Natural killer cell (primary cell): ENCODE measurements around the gene PRODH. TPM values are rescaled to one million over a fixed set of nuclear protein-coding genes. Genes with fewer than 3 reads are reported as not detected.
"Not testable (repeated sequence)": the region's sequence is repeated elsewhere in the genome, so short reads cannot be mapped to it uniquely, and the experiment has no call there.

Experiments used
- ATAC-seq, 3 donors: fragments of 150-1000 bp in 2 of 3; fragments of 200-7000 bp in 1 of 3; cut with Tn5 transposase; 1 replicate in 1 of 3; 2 replicates in 2 of 3; pipeline ENCODE4 v1.10.0; 2021; ENCODE audit warnings: mild to moderate bottlenecking in 2 of 3, moderate library complexity in 2 of 3
- DNase-seq, 2 donors: peaks; one replicate each; pipeline versions ENCODE4 v3.0.0 to v3.0.0-alpha.2; 2013 to 2021; ENCODE audit warnings: mixed read lengths in 1 of 2
- H3K27ac ChIP-seq: one replicate; pipeline ENCODE4 v1.5.1; 2013; ENCODE audit warnings: mild to moderate bottlenecking, low read length
- H3K27me3 ChIP-seq: one replicate; pipeline ENCODE4 v1.6.1; 2013; ENCODE audit warnings: low read length; ENCODE audit not compliant: control insufficient read depth, insufficient read depth
- H3K36me3 ChIP-seq: one replicate; pipeline ENCODE4 v1.6.1; 2013; ENCODE audit warnings: low read length; ENCODE audit not compliant: control insufficient read depth, insufficient read depth
- H3K4me1 ChIP-seq: one replicate; pipeline ENCODE4 v1.6.1; 2013; ENCODE audit warnings: low read length; ENCODE audit not compliant: control insufficient read depth, insufficient read depth
- H3K4me3 ChIP-seq: one replicate; pipeline ENCODE4 v1.5.1; 2013; ENCODE audit warnings: low read length
- H3K9me3 ChIP-seq: one replicate; pipeline ENCODE4 v1.6.1; 2013; ENCODE audit warnings: low read length; ENCODE audit not compliant: control insufficient read depth, insufficient read depth
- H3K27ac Mint-ChIP-seq, 2 donors: one replicate each; pipeline ENCODE4 v1.8.0; 2022; ENCODE audit warnings: mild to moderate bottlenecking in 2 of 2, mixed read lengths in 2 of 2, moderate library complexity in 1 of 2
- H3K27me3 Mint-ChIP-seq, 2 donors: one replicate each; pipeline ENCODE4 v1.8.0; 2022; ENCODE audit warnings: low read depth in 2 of 2, mixed read lengths in 2 of 2
- H3K36me3 Mint-ChIP-seq: one replicate; pipeline ENCODE4 v1.8.0; 2022; ENCODE audit warnings: mixed read lengths
- H3K4me1 Mint-ChIP-seq, 2 donors: one replicate each; pipeline ENCODE4 v1.8.0; 2022; ENCODE audit warnings: mixed read lengths in 2 of 2
- H3K4me3 Mint-ChIP-seq: one replicate; pipeline ENCODE4 v1.8.0; 2022; ENCODE audit warnings: mild to moderate bottlenecking, moderate library complexity, mixed read lengths
- H3K9me3 Mint-ChIP-seq, 2 donors: one replicate each; pipeline ENCODE4 v1.8.0; 2022; ENCODE audit warnings: mixed read lengths in 2 of 2
- WGBS: methylation state at CpG from one replicate; pipeline ENCODE4 v1.1.7; 2013; ENCODE audit warnings: missing lambda C conversion rate; ENCODE audit not compliant: insufficient coverage; 5-methylcytosine and 5-hydroxymethylcytosine counted together
- intact Hi-C: fragments of 100-400 bp; cut with micrococcal nuclease; formaldehyde crosslinking; loops from one replicate; pipeline ENCODE4 v1.14.2; 2022
- total RNA-seq, 4 donors: library from RNA; stranded (reverse); fragments of 120-200 nt in 1 of 4; gene quantifications; one replicate each; pipeline versions ENCODE4 v1.2.3 to v1.2.4, GENCODE V29; 2013 to 2022

Gene PRODH
- total RNA-seq, 3 donors from 2014 or later (not counting 1 experiment from before 2014, with no cell fraction given) = not detected

DNA sequence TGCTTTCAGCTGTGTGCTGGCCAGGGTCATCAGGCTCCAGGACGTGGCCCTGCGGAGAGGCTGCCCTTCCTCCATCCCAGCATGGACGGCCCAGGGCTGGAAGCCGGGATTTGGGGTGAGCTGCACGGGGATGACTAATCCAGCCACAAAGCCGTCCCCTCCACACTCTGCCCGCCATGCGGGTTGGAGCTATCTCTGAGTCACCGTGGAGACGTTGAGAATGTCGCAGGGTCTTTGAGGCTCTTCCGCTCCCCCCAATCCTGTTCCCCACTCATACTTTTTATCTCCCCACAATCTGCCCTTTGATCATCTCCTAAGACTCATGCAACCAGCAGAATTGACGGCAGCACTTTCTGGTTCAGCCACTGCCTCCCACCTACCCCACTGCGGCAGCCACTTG, 22.6 kb upstream of the PRODH start:
- DNase-seq, ATAC-seq, H3K9me3 Mint-ChIP-seq, H3K27ac ChIP-seq, H3K27me3 ChIP-seq, H3K36me3 ChIP-seq, H3K4me1 ChIP-seq, H3K27ac Mint-ChIP-seq, H3K27me3 Mint-ChIP-seq, H3K4me3 Mint-ChIP-seq, H3K9me3 ChIP-seq, H3K36me3 Mint-ChIP-seq, intact Hi-C loops, H3K4me3 ChIP-seq: not testable (repeated sequence)
- 62% methylated on average over 14 of the region's 14 CpGs for WGBS
- peaks cover 0 to 10% of the 10 kb centered on the region in 2 donors for H3K4me1 Mint-ChIP-seq

GRCh38 chr22:18958321-18958705, 22.2 kb upstream of the PRODH start:
- H3K9me3 ChIP-seq, H3K36me3 ChIP-seq, intact Hi-C loops, H3K27me3 ChIP-seq, H3K27me3 Mint-ChIP-seq, H3K4me3 Mint-ChIP-seq, H3K4me3 ChIP-seq, H3K36me3 Mint-ChIP-seq, H3K27ac ChIP-seq, ATAC-seq, H3K9me3 Mint-ChIP-seq, H3K4me1 ChIP-seq, DNase-seq, H3K27ac Mint-ChIP-seq: not testable (repeated sequence)
- WGBS = 86% methylated on average over 18 of the region's 18 CpGs
- H3K4me1 Mint-ChIP-seq = peaks cover 0 to 10% of the 10 kb centered on the region in 2 donors

GRCh38 chr22:18957621-18958320, 21.7 kb upstream of the PRODH start:
- not testable (repeated sequence) for H3K27me3 ChIP-seq
- 89% methylated on average over 14 of the region's 18 CpGs for WGBS

GRCh38 chr22:18956956-18957355, 20.9 kb upstream of the PRODH start:
- intact Hi-C loops, H3K27me3 ChIP-seq, H3K4me3 Mint-ChIP-seq, H3K27ac Mint-ChIP-seq, H3K9me3 ChIP-seq, ATAC-seq, H3K27me3 Mint-ChIP-seq, H3K4me3 ChIP-seq, H3K4me1 Mint-ChIP-seq, H3K36me3 Mint-ChIP-seq, H3K27ac ChIP-seq, H3K36me3 ChIP-seq, H3K9me3 Mint-ChIP-seq, H3K4me1 ChIP-seq, DNase-seq: not testable (repeated sequence)
- 81% methylated on average over 14 of the region's 15 CpGs for WGBS

More at GRCh38 chr22:18957621-18958320, 21.7 kb upstream of the PRODH start:
- H3K36me3 Mint-ChIP-seq, H3K27ac Mint-ChIP-seq, H3K9me3 Mint-ChIP-seq, H3K4me3 ChIP-seq, H3K4me1 ChIP-seq, H3K4me3 Mint-ChIP-seq, intact Hi-C loops, H3K9me3 ChIP-seq, H3K27me3 Mint-ChIP-seq, DNase-seq, H3K36me3 ChIP-seq, ATAC-seq, H3K27ac ChIP-seq: not testable (repeated sequence)
- peaks cover 0 to 10% of the 10 kb centered on the region in 2 donors for H3K4me1 Mint-ChIP-seq

DNA sequence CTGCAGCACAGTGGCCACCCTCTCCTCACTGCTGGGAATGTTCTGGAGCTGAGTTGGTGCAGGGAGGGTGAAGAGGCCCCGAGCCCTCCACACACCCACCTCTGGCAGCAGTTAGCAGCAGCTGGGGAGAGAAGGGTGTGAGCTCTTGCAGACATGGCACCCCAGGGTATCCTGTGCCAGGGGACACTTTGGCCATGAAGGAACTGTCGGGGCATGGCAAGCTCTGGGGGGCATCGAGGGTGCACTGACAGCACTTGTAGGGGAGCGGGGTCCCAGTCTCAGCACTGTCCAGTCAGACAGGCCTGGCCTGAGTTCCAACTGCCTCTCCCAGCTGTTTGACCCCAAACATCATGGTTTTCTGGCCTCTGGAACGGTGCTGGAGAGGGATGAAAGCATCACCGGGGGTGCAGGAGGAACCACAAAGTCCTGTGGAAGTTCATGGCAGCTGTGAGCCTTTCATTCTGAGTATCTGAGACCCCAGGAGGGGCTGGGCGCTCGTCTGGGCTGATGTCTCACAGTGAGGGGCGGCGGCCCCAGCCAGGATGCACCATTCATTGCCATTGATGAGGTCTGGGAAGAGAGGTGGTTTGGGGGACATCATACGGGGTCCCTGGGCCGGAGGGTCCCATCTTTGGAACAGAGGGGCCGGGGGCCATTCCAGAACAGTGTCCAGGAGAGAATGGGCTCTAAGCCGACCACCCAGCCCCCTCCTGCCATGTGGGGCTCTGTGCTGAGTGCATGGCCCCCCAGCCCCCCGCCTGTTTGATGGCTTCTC, 20.2 kb upstream of the PRODH start:
- H3K27me3 ChIP-seq, H3K4me3 ChIP-seq, H3K27ac Mint-ChIP-seq, H3K27me3 Mint-ChIP-seq, ATAC-seq, H3K4me3 Mint-ChIP-seq, H3K4me1 Mint-ChIP-seq, H3K36me3 Mint-ChIP-seq, H3K27ac ChIP-seq, H3K9me3 Mint-ChIP-seq, H3K36me3 ChIP-seq, H3K9me3 ChIP-seq, intact Hi-C loops, H3K4me1 ChIP-seq: not testable (repeated sequence)
- peak in 1 of 2 donors; percentile 11 for DNase-seq
- WGBS = 72% methylated on average over 14 of the region's 15 CpGs
